Amniotic epithelial cell (primary cell): ENCODE data around the gene CDH13.

Source experiments
- DNase-seq: peaks from one replicate; pipeline ENCODE4 v3.0.0-alpha.2; 2010; ENCODE audit warnings: low read depth

CDH13 gene

GRCh38 chr16:83682868-83683235 lies 1056.1 kb downstream of the CDH13 start:
- DNase-seq = no peak

- DNase-seq = peak; percentile 0
Measured at GRCh38 chr16:83685615-83686165, 1058.9 kb downstream of the CDH13 start.

- no peak for DNase-seq
Measured at GRCh38 chr16:83686726-83687125, 1060.0 kb downstream of the CDH13 start.

DNA sequence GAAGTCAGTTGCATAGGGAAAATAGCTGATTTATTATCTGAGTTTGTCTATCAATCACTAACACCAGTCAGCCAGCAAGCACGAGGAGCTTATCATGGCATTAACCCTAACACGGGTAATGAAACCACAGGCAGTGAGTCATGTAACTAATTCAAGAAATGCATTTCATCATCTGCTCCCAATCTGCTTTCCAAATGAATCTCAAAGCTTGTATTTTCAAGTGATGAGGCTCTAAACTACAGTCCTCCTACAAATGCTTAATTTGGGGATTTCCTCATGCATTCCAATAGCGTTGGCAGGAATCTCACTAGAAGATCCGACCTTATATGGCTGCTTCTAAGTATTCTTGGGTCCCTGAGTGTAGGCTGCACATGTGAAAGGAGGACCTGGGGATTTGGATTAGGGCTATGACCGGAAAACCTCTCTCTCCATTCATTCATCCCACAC lies 1062.6 kb downstream of the CDH13 start:
- DNase-seq = peak; percentile 88

GRCh38 chr16:83692224-83692623 lies 1065.5 kb downstream of the CDH13 start:
- DNase-seq = no peak

- DNase-seq = no peak
Measured at GRCh38 chr16:83698964-83699363, 1072.2 kb downstream of the CDH13 start.

DNA sequence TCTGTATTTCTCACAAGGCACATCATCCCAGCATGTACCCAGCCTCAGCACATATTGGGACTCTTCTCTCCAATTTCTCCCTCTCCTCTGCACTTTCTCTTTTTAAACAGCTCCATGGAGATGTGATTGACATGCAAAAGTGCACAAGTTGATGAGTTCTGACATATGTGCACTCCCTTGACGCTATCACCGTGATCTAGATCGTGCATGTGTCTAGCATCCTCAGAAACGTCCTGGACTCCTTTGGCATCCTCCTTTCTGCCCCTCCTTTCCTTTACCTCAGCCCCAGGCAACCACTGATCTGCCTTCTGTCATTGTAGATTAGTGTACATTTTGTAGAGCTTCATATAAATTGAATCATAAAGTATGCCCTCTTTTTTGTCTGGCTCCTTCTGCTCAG lies 1073.0 kb downstream of the CDH13 start:
- DNase-seq = no peak

DNA sequence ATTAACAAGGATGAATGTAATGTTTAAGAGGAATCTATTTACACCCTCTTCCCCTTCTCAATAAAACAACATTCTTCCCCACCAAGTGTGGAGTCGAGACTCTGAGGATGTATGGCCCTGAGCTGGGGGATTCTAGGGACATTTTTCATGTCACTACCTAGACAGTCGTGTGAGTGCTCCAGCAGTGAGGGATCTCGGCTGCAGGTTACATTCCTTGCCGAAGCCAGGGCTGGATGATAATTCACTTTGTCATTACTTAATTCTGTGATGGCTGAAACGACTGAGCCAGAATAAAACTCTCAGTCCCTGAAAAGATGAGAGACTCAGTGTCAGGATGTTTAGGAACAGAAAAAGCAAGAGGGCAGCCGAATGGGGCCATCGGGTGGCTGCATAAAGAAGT lies 1074.1 kb downstream of the CDH13 start:
- DNase-seq = no peak

DNA sequence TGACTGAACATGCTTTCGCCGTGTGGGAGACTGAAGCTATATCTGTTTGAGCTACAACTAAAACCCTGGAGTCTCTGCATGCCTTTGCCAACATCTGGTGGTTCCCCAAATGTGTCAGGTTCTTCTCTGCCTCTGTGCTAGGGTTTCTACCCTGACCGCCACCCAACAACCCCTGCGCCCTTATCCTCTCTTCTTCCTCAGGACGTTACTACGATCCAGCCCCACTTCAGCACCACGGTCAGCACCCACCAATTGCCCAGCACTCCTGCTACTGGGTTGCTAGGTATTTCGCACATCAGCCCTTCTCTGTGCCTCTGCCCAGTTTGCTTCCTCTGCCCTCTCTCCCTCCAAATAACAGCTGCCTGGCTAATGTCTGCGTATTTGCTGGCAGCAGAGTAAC lies 1074.7 kb downstream of the CDH13 start:
- DNase-seq = peak; percentile 11

DNA sequence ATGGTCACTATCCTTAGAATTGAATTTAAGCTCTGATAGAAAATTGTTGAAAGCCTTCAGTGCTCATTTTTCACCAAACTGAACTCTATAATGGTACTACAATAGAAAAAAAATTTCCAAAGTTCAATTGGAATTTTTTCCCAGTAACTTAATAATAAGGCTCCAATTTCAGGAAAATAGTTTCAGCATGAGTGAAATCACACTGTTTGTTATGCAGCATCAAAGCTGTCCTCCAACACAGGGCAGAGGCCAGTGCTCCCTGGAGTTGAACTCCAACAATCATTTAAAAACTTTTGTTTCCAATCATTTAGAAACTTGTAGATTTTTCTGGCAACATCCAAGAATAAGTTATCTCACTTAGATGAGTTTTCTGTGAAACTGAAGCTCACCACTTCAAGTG lies 1077.9 kb downstream of the CDH13 start:
- no peak for DNase-seq

DNA sequence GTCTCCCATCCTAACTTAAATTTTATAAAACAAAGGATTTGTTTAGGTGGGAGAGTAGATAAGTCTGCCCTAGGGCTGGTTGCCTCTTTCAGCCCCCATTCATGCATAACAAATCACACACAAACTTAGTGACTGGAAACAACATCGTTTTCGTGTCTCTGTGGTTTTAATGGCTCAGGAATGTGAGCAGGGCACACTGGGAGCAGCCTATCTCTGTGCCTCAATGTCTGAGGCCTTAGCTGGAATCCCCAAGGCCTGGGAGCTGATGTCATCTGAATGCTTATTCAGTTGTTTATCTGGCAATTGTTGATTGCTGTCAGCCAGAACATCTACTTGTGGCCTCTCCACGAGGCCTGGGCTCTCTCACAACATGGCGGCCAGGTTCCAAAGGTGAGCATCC lies 1079.1 kb downstream of the CDH13 start:
- DNase-seq = no peak

DNA sequence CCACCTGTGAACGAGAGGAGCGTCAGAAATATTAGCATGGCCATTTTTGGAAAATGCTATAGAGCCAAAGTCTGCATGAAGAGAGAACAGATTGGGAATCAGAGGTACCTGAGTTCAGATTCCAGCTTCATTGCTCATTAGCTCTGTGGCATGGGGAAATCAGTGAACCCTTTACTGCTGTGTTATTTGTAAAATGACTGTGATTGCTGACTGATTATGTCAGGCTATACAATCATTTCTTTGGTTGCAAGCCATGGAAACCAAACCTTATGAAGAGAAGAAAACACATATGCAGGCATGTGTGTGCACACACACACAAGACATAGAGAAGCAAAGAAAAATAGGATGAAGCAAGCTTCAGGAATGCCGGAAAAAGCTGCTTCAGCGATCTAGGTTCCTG lies 1079.6 kb downstream of the CDH13 start:
- no peak for DNase-seq

DNA sequence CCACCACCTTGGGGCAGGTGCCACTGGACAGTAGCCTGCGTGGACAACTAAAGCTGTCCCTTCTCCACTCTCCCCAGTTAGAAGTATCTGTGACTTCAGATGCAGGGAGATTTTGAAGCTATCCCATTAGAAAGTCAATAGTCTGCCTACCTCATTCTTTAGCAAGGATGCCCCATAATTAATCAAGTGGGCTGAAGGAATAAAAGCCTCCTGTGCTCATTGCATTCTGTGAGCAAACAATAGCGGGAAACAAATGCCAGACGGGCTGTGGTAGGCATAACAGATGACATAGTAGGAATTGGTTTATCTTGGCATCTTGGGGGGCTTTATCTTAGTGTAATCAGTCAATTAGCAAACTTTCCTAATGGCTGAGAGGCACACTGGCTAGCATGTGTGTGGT lies 1084.3 kb downstream of the CDH13 start:
- DNase-seq = no peak

DNA sequence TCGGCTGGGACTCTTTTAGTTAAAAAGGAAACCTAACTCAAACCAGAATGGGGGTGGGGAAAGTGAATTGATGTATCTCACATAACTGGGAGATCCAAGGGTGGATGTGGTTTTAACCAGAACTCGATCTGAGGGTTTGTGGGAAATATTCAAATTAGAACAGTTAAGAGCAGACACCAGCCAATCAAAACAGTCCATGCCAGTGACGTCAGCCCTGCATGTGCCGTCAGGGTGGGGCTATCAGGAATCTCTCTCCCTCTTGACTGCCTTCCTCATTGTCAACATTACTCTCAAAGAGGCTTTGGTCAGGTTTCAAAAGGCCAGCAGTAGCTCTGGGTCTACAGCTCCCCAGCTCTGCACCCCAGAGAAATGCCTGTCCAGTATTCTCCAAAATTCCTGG lies 1086.8 kb downstream of the CDH13 start:
- no peak for DNase-seq

DNA sequence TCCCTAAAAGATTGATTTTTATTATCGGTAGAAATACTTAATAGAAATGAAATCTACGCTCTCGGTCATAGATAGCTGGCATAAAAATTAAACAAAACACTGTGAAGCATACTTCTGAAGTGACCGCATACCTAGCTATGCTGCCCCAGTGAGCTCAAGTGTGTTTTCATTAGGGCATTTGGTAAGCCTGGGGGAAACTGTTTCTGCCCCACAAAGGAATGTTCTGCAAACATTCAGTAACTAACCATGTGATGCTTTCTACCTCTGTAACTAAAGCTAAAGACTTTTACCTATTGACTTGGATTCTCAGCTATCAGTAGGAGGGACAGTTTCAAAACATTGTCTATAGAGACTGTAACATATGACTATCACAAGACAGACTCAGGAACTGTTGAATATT lies 1087.5 kb downstream of the CDH13 start:
- DNase-seq = no peak

- DNase-seq = no peak
Measured at GRCh38 chr16:83715217-83715920, 1088.6 kb downstream of the CDH13 start.

DNA sequence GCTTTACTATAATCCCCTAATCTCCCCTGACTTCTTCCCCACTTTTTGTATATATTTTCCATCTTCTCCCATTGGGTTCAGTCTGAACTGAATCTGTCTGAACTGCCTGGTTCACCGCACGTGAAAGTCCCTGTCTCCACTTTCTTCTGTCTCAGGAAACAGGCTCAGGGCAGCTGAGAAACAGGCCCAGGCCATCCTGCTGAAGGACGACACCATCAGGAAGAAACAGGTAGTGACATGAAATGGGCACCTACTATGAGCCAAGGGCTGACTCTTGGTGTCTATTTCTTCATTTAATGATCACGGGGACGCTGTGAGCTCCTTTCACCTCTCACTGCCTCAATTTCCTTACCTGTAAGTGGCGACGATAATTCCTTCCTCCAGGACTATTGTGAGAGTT lies 1090.5 kb downstream of the CDH13 start:
- DNase-seq = no peak

DNA sequence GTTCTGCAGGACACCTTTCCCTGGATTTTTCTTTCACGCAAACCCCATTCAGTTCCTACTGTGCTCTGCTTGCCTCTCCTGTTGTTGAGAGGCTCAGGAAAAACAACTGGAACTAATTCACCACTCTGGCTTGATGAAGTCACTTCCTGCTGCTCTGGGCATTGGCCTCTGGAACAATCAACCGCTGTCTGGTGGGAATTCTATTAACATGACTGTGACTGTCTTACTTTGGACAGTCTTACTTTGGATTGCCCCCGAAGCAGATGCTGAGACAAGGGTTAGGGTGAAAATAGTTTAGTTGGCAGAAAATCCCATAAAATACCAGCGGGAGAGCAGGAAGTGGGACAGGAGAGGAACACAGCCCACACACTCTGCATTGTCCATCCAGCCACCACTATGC lies 1091.0 kb downstream of the CDH13 start:
- no peak for DNase-seq

DNA sequence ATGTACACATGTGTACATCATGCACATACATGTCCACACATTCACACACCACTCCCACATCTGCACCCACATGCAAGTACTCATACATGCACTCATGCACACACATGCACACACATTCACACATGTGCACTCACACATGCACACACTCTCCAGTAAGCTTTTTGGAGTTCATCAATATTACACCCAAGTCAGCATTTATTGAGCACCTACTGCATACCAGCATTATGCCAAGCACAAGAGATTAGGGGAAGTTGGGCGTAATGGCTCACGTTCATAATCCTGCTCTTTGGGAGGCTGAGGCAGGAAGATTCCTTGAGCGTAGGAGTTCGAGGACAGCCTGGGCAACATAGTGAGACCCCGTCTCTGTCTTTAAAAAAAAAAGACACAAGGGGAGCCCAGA lies 1093.4 kb downstream of the CDH13 start:
- DNase-seq = no peak

- no peak for DNase-seq
Measured at GRCh38 chr16:83720981-83721380, 1094.2 kb downstream of the CDH13 start.

DNA sequence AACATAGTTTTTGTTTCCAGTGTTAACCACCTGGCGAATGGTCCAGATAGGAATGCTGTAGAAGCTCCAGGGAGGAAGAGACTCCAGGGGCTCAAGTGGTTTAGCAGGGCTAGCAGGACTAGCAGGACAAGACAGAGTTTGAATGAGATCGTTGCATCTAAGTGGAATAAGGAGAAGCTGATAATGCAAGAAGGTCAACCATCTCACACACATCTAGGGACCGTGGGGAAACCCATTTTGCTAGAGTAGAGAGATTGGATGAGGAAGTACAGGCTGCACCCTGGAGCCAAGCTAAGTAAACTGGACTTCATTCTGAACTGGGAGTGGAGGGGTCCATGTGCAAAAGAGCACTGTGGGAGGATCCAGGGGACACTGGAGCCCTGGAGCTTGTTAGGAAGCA lies 1094.9 kb downstream of the CDH13 start:
- no peak for DNase-seq

GRCh38 chr16:83722456-83723183 lies 1095.9 kb downstream of the CDH13 start:
- no peak for DNase-seq

DNA sequence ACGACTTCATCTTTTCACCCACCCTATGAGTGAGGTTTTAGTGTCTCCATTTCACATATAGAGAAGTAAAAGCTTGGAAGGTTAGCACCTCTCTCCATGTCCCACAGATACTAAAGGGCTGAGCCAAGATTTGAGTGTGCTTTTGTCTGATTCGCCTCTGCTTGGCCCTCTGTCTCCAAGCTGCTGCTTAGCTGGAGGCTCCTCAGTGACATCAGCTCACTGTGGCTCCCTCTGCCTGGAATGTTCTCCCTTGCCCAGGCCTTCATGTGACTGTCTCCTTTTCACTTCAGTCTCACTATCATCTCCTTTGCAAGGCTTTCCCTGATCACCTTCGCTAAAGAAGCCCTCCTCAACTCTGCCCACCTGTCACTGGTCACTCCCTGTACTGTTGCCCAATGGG lies 1096.5 kb downstream of the CDH13 start:
- no peak for DNase-seq

GRCh38 chr16:83723901-83724300 lies 1097.1 kb downstream of the CDH13 start:
- DNase-seq = no peak
